Osteocyte (in vitro differentiated cells): Measurements from ENCODE around the gene LRP1B. TPM values are rescaled to one million over a fixed set of nuclear protein-coding genes. Genes with fewer than 3 reads are reported as not detected.

Source experiments
- DNase-seq: peaks from one replicate; pipeline ENCODE4 v3.0.0; 2021; ENCODE audit warnings: mixed read lengths; ENCODE audit not compliant: unreplicated experiment; ENCODE audit errors: extremely low spot score
- H3K27ac Mint-ChIP-seq: one replicate; pipeline ENCODE4 v1.8.0; 2021; ENCODE audit warnings: mild to moderate bottlenecking, mixed read lengths; ENCODE audit not compliant: unreplicated experiment
- H3K27me3 Mint-ChIP-seq: one replicate; pipeline ENCODE4 v1.8.0; 2021; ENCODE audit warnings: mixed read lengths; ENCODE audit not compliant: unreplicated experiment
- H3K36me3 Mint-ChIP-seq: one replicate; pipeline ENCODE4 v1.8.0; 2021; ENCODE audit warnings: mixed read lengths; ENCODE audit not compliant: unreplicated experiment
- H3K4me1 Mint-ChIP-seq: one replicate; pipeline ENCODE4 v1.8.0; 2021; ENCODE audit warnings: mixed read lengths; ENCODE audit not compliant: unreplicated experiment
- H3K4me3 Mint-ChIP-seq: one replicate; pipeline ENCODE4 v1.8.0; 2021; ENCODE audit warnings: mild to moderate bottlenecking, moderate library complexity, mixed read lengths; ENCODE audit not compliant: unreplicated experiment
- H3K9me3 Mint-ChIP-seq: one replicate; pipeline ENCODE4 v1.8.0; 2021; ENCODE audit warnings: mixed read lengths; ENCODE audit not compliant: unreplicated experiment
- total RNA-seq: library from RNA; stranded (reverse); gene quantifications from 2 replicates; pipeline ENCODE4 v1.2.1, GENCODE V29; 2021
- TF ChIP-seq, protein P1 (sequence below): fragments of 200-600 bp; sonication (generic); IDR thresholded peaks from 2 replicates; pipeline ENCODE4 v1.5.0; 2021; ENCODE audit warnings: antibody characterized with exemption, mild to moderate bottlenecking, moderate library complexity

The LRP1B gene
- total RNA-seq, 1 donor from 2014 or later = 3.6 TPM

GRCh38 chr2:140882671-140883620 is 1247.9 kb downstream of the LRP1B start:
- H3K27me3 Mint-ChIP-seq = no peaks in the 10 kb centered on the region
- no peaks in the 10 kb centered on the region for H3K36me3 Mint-ChIP-seq
- H3K4me1 Mint-ChIP-seq = peaks cover 8% of the 10 kb centered on the region
- no peak overlapping the region for H3K27ac Mint-ChIP-seq
- peaks cover 4% of the 10 kb centered on the region for H3K9me3 Mint-ChIP-seq
- TF ChIP-seq, protein P1, sequence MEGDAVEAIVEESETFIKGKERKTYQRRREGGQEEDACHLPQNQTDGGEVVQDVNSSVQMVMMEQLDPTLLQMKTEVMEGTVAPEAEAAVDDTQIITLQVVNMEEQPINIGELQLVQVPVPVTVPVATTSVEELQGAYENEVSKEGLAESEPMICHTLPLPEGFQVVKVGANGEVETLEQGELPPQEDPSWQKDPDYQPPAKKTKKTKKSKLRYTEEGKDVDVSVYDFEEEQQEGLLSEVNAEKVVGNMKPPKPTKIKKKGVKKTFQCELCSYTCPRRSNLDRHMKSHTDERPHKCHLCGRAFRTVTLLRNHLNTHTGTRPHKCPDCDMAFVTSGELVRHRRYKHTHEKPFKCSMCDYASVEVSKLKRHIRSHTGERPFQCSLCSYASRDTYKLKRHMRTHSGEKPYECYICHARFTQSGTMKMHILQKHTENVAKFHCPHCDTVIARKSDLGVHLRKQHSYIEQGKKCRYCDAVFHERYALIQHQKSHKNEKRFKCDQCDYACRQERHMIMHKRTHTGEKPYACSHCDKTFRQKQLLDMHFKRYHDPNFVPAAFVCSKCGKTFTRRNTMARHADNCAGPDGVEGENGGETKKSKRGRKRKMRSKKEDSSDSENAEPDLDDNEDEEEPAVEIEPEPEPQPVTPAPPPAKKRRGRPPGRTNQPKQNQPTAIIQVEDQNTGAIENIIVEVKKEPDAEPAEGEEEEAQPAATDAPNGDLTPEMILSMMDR = no peak
- DNase-seq = no peak
- H3K4me3 Mint-ChIP-seq = no peak overlapping the region

GRCh38 chr2:140880573-140880972 is 1250.2 kb downstream of the LRP1B start:
- DNase-seq = no peak
- TF ChIP-seq, protein P1 = no peak
- Mint-ChIP-seq H3K27me3 (no peaks in the 10 kb centered on the region), H3K9me3 (peaks cover 4% of the 10 kb centered on the region), H3K4me1 (peaks cover 8% of the 10 kb centered on the region), H3K27ac (no peak overlapping the region), H3K4me3 (no peak overlapping the region), H3K36me3 (no peaks in the 10 kb centered on the region)

DNA sequence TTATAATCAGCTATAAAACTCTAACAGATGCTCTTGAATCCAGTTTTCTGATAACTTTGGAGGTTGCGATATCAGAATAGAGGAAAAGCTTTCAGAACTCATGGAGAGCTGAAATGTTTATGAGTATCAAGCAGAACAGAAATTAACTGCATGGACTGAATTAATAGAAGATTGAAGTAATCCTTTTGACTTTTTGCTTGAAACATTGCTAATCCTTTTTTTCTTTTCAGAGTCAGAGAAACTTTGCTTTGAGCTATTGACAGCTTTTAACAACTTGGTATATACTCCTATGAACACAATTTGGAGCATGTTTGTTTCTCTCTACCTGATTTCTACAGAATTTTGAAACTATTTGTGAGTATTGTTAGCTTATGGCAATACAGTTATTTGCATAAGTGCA is 1254.8 kb downstream of the LRP1B start:
- Mint-ChIP-seq H3K27me3 (no peaks in the 10 kb centered on the region), H3K36me3 (peaks cover 3% of the 10 kb centered on the region), H3K4me1 (peaks cover 8% of the 10 kb centered on the region), H3K27ac (no peak overlapping the region), H3K4me3 (no peak overlapping the region), H3K9me3 (peaks cover 8% of the 10 kb centered on the region)
- TF ChIP-seq, protein P1 = no peak
- no peak for DNase-seq

DNA sequence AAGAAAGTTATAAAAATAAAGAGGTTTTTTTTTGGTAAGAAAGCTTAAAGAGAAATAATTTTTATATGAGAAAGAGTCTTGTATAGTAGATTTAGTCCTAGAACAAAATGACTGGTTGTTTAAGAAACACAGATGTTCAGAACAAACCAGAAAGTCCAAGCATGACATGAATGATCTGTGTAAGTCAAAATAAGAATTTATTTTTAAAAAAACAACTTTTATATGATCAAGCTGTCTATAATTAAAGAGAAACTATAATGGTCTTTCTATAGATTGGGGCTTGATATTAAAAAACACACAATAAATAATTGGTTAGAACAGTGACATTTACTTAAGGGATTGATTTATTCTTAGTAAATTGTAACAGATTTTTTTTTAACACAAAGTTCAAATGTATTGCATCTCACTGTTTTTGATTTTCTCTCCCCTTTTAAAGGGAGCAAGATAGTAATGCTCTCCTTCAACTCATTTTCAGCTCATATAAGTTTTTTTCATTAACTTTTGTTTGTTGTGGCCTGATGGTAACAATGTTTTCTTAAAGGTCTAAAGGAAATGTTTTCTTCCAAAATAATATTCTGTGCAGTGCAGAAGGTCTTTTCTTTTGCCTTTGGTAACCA is 1256.8 kb downstream of the LRP1B start:
- no peak overlapping the region for H3K4me3 Mint-ChIP-seq
- H3K36me3 Mint-ChIP-seq = peaks cover 3% of the 10 kb centered on the region
- H3K27me3 Mint-ChIP-seq = no peaks in the 10 kb centered on the region
- TF ChIP-seq, protein P1 = no peak
- H3K9me3 Mint-ChIP-seq = peaks cover 8% of the 10 kb centered on the region
- DNase-seq = no peak
- H3K27ac Mint-ChIP-seq = no peak overlapping the region
- H3K4me1 Mint-ChIP-seq = no peaks in the 10 kb centered on the region

GRCh38 chr2:140869925-140870324 is 1260.9 kb downstream of the LRP1B start:
- peaks cover 4% of the 10 kb centered on the region for H3K9me3 Mint-ChIP-seq
- no peak overlapping the region for H3K27ac Mint-ChIP-seq
- H3K36me3 Mint-ChIP-seq = peaks cover 2% of the 10 kb centered on the region
- no peaks in the 10 kb centered on the region for H3K4me1 Mint-ChIP-seq
- TF ChIP-seq, protein P1 = no peak
- DNase-seq = no peak
- no peaks in the 10 kb centered on the region for H3K27me3 Mint-ChIP-seq
- no peak overlapping the region for H3K4me3 Mint-ChIP-seq
